ENCODE results near the gene PQBP1.

DNA sequence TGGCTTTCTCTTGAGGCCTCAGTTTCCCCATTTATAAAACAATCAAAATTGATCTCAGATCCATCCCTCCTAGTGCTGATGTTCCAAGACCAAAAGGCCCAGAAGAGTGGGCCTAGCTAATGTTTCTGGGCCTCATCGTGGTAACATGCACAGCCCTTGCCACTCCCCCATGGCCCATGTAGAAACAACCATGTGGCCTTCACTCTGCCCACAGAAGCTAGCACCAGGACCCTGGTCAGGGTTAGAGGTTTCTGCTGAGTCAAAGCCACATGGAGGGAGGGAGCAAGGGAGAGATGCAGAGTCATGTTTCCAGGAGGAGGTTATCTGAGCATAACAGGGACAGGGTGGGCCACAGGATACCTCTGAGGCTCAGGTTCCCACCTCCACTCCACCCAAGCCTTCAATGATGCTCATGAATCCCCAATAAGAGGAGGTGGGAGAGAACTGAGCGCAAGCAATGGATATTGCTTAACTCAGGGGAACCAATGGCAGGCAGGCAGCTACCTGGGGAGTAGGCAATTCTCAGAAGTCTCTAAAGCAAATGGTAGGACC, 42.8 kb downstream of the PQBP1 start:
- TF ChIP-seq, protein P1, sequence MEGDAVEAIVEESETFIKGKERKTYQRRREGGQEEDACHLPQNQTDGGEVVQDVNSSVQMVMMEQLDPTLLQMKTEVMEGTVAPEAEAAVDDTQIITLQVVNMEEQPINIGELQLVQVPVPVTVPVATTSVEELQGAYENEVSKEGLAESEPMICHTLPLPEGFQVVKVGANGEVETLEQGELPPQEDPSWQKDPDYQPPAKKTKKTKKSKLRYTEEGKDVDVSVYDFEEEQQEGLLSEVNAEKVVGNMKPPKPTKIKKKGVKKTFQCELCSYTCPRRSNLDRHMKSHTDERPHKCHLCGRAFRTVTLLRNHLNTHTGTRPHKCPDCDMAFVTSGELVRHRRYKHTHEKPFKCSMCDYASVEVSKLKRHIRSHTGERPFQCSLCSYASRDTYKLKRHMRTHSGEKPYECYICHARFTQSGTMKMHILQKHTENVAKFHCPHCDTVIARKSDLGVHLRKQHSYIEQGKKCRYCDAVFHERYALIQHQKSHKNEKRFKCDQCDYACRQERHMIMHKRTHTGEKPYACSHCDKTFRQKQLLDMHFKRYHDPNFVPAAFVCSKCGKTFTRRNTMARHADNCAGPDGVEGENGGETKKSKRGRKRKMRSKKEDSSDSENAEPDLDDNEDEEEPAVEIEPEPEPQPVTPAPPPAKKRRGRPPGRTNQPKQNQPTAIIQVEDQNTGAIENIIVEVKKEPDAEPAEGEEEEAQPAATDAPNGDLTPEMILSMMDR (IDR thresholded peaks at IDR 0.05; ENCODE audit: poor library complexity) = no peak
- TF ChIP-seq EZH2 (IDR thresholded peaks at IDR 0.05; ENCODE audit: borderline replicate concordance) = no peak
- TF ChIP-seq EZH2phosphoT487 (IDR thresholded peaks at IDR 0.05; ENCODE audit: low read depth, severe bottlenecking, unreplicated experiment) = no peak
